HCEC 1CT (cell line): ENCODE measurements around the gene TEK.

Experiments
- DNase-seq: peaks from one replicate; pipeline ENCODE4 v3.0.0-alpha.2; 2017

Gene TEK

GRCh38 chr9:27125030-27125429 is 16.0 kb downstream of the TEK start:
- DNase-seq: peak; percentile 99

- peak; percentile 40 for DNase-seq
Measured at GRCh38 chr9:27125936-27126335, 16.9 kb downstream of the TEK start.

GRCh38 chr9:27126670-27127069 is 17.6 kb downstream of the TEK start:
- no peak for DNase-seq

GRCh38 chr9:27129221-27129620 is 20.2 kb downstream of the TEK start:
- no peak for DNase-seq

- peak; percentile 51 for DNase-seq
Measured at GRCh38 chr9:27131731-27132130, 22.7 kb downstream of the TEK start.

GRCh38 chr9:27133817-27134216 is 24.8 kb downstream of the TEK start:
- DNase-seq: no peak

GRCh38 chr9:27142299-27142930 is 33.4 kb downstream of the TEK start:
- no peak for DNase-seq

GRCh38 chr9:27145143-27145542 is 36.1 kb downstream of the TEK start:
- no peak for DNase-seq

GRCh38 chr9:27149651-27150050 is 40.6 kb downstream of the TEK start:
- no peak for DNase-seq

GRCh38 chr9:27150746-27151406 is 41.9 kb downstream of the TEK start:
- peak; percentile 59 for DNase-seq

- peak; percentile 65 for DNase-seq
Measured at GRCh38 chr9:27151693-27152404, 42.8 kb downstream of the TEK start.

GRCh38 chr9:27152405-27152718 is 43.3 kb downstream of the TEK start:
- no peak for DNase-seq

GRCh38 chr9:27154908-27155307 is 45.9 kb downstream of the TEK start:
- DNase-seq: peak; percentile 87

GRCh38 chr9:27157097-27157496 is 48.1 kb downstream of the TEK start:
- DNase-seq: no peak

GRCh38 chr9:27157736-27158135 is 48.7 kb downstream of the TEK start:
- DNase-seq: no peak

- no peak for DNase-seq
Measured at GRCh38 chr9:27160636-27161035, 51.6 kb downstream of the TEK start.

GRCh38 chr9:27162045-27162444 is 53.0 kb downstream of the TEK start:
- DNase-seq: peak; percentile 27

GRCh38 chr9:27165068-27165467 is 56.0 kb downstream of the TEK start:
- no peak for DNase-seq

GRCh38 chr9:27165670-27166069 is 56.6 kb downstream of the TEK start:
- no peak for DNase-seq

- peak; percentile 23 for DNase-seq
Measured at GRCh38 chr9:27168496-27168895, 59.5 kb downstream of the TEK start.

- no peak for DNase-seq
Measured at GRCh38 chr9:27168951-27169350, 59.9 kb downstream of the TEK start.

- DNase-seq: no peak
Measured at GRCh38 chr9:27176971-27177370, 67.9 kb downstream of the TEK start.

- DNase-seq: no peak
Measured at GRCh38 chr9:27179245-27179865, 70.3 kb downstream of the TEK start.

- DNase-seq: peak; percentile 91
Measured at GRCh38 chr9:27181381-27181780, 72.4 kb downstream of the TEK start.
